ENCODE measurements around the gene ARPC4.

DNA sequence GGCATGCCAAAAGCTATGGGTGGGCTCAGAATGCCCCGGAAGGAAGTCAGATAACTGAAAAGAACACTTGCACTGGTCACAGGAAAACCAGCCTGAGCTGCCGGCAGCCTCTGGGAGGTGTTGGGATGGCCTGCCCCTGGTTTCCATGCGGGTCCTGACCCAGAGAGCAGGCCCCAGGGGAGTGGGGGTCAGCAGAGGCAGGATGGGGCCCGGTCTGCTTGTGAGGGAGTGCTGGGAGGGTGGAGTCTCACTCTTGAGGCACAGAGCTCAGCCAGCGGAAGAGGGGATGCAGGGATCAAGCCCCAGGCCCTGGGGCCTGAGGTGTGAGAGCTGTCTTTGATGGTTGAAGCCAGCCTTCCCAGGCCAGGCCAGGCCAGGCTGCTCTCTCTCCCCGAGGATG, 53.3 kb downstream of the ARPC4 start:
- TF ChIP-seq, protein P1, sequence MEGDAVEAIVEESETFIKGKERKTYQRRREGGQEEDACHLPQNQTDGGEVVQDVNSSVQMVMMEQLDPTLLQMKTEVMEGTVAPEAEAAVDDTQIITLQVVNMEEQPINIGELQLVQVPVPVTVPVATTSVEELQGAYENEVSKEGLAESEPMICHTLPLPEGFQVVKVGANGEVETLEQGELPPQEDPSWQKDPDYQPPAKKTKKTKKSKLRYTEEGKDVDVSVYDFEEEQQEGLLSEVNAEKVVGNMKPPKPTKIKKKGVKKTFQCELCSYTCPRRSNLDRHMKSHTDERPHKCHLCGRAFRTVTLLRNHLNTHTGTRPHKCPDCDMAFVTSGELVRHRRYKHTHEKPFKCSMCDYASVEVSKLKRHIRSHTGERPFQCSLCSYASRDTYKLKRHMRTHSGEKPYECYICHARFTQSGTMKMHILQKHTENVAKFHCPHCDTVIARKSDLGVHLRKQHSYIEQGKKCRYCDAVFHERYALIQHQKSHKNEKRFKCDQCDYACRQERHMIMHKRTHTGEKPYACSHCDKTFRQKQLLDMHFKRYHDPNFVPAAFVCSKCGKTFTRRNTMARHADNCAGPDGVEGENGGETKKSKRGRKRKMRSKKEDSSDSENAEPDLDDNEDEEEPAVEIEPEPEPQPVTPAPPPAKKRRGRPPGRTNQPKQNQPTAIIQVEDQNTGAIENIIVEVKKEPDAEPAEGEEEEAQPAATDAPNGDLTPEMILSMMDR (IDR thresholded peaks at IDR 0.05), result no peak
- TF ChIP-seq POLR2A (IDR thresholded peaks at IDR 0.05), result no peak
